Large intestine (tissue), 3 donors: ENCODE measurements around the gene USP48. TPM values are rescaled to one million over a fixed set of nuclear protein-coding genes. Genes with fewer than 3 reads are reported as not detected.
"Not testable (repeated sequence)": the region's sequence is repeated elsewhere in the genome, so short reads cannot be mapped to it uniquely, and the experiment has no call there.

Experiments used
- DNase-seq, 2 donors: peaks; one replicate each; pipeline versions ENCODE4 v3.0.0 to v3.0.0-alpha.2; 2013
- H3K27ac ChIP-seq: one replicate; pipeline ENCODE4 v1.5.1; 2013; ENCODE audit warnings: low read length
- H3K27me3 ChIP-seq: 2 replicates; pipeline ENCODE4 v1.6.1; 2013; ENCODE audit warnings: low read length; ENCODE audit not compliant: control insufficient read depth, insufficient read depth
- H3K36me3 ChIP-seq: 2 replicates; pipeline ENCODE4 v1.6.1; 2013; ENCODE audit warnings: low read length; ENCODE audit not compliant: control insufficient read depth, insufficient read depth
- H3K4me1 ChIP-seq: one replicate; pipeline ENCODE4 v1.6.1; 2013; ENCODE audit warnings: low read length; ENCODE audit not compliant: control insufficient read depth, insufficient read depth
- H3K4me3 ChIP-seq: one replicate; pipeline ENCODE4 v1.5.1; 2013; ENCODE audit warnings: low read length
- H3K9me3 ChIP-seq: one replicate; pipeline ENCODE4 v1.6.1; 2013; ENCODE audit warnings: mild to moderate bottlenecking, low read depth, low read length, moderate library complexity; ENCODE audit not compliant: control insufficient read depth
- WGBS: methylation state at CpG from one replicate; pipeline ENCODE4 v1.1.5; 2013; ENCODE audit warnings: low lambda C conversion rate; ENCODE audit not compliant: insufficient coverage; 5-methylcytosine and 5-hydroxymethylcytosine counted together
- polyA plus RNA-seq: library from polyadenylated mRNA; unstranded; fragments of 120-200 nt; gene quantifications from one replicate; pipeline ENCODE4 v1.2.1, GENCODE V29; 2013

USP48 gene
- polyA plus RNA-seq, 1 donor: 43.3 TPM

- peaks cover 4% of the 10 kb centered on the region for H3K9me3 ChIP-seq
These were observed 7.4 kb downstream of the USP48 start for GRCh38 chr1:21775550-21775914.

GRCh38 chr1:21774835-21775549 lies 8.0 kb downstream of the USP48 start:
- no CpG with 5 or more reads among the region's 15 CpGs for WGBS
- no peak for DNase-seq
- Histone ChIP-seq H3K36me3 (peaks cover 2% of the 10 kb centered on the region), H3K27ac (no peak overlapping the region), H3K9me3 (peaks cover 4% of the 10 kb centered on the region), H3K27me3 (no peaks in the 10 kb centered on the region), H3K4me3 (no peak overlapping the region), H3K4me1 (no peaks in the 10 kb centered on the region)

More at GRCh38 chr1:21775550-21775914, 7.4 kb downstream of the USP48 start:
- WGBS: 88% methylated on average over 1 of the region's 2 CpGs
- Histone ChIP-seq H3K27ac (no peak overlapping the region), H3K4me1 (no peaks in the 10 kb centered on the region), H3K27me3 (no peaks in the 10 kb centered on the region), H3K4me3 (no peak overlapping the region), H3K36me3 (peaks cover 2% of the 10 kb centered on the region)
- DNase-seq: no peak

GRCh38 chr1:21773585-21773984 lies 9.4 kb downstream of the USP48 start:
- no CpG with 5 or more reads among the region's 3 CpGs for WGBS

GRCh38 chr1:21771672-21772071 lies 11.3 kb downstream of the USP48 start:
- H3K9me3 ChIP-seq, DNase-seq, H3K4me3 ChIP-seq, H3K4me1 ChIP-seq, H3K27ac ChIP-seq, H3K36me3 ChIP-seq, H3K27me3 ChIP-seq: not testable (repeated sequence)
- WGBS: no CpG with 5 or more reads among the region's 10 CpGs

More at GRCh38 chr1:21773585-21773984, 9.4 kb downstream of the USP48 start:
- no peak overlapping the region for H3K27ac ChIP-seq
- no peaks in the 10 kb centered on the region for H3K4me1 ChIP-seq
- peaks cover 4% of the 10 kb centered on the region for H3K9me3 ChIP-seq
- H3K4me3 ChIP-seq: no peak overlapping the region
- DNase-seq: no peak
- H3K36me3 ChIP-seq: peaks cover 4% of the 10 kb centered on the region
- no peaks in the 10 kb centered on the region for H3K27me3 ChIP-seq

- H3K4me3 ChIP-seq, H3K27ac ChIP-seq, H3K4me1 ChIP-seq, DNase-seq, H3K36me3 ChIP-seq, H3K27me3 ChIP-seq, H3K9me3 ChIP-seq: not testable (repeated sequence)
- WGBS: no CpG with 5 or more reads among the region's 9 CpGs
These were observed 12.3 kb downstream of the USP48 start for GRCh38 chr1:21770602-21771001.

- WGBS: no CpG with 5 or more reads among the region's 2 CpGs
These were observed 12.7 kb downstream of the USP48 start for GRCh38 chr1:21770201-21770600.

GRCh38 chr1:21767106-21767505 lies 15.8 kb downstream of the USP48 start:
- H3K4me1 ChIP-seq, DNase-seq: not testable (repeated sequence)
- 100% methylated on average over 1 of the region's 8 CpGs for WGBS

More at GRCh38 chr1:21770201-21770600, 12.7 kb downstream of the USP48 start:
- H3K4me3 ChIP-seq: no peak overlapping the region
- H3K36me3 ChIP-seq: peaks cover 2% of the 10 kb centered on the region
- no peak overlapping the region for H3K27ac ChIP-seq
- no peaks in the 10 kb centered on the region for H3K27me3 ChIP-seq
- H3K9me3 ChIP-seq: no peaks in the 10 kb centered on the region
- no peak for DNase-seq
- H3K4me1 ChIP-seq: no peaks in the 10 kb centered on the region

GRCh38 chr1:21766210-21766609 lies 16.7 kb downstream of the USP48 start:
- Histone ChIP-seq H3K4me3 (no peak overlapping the region), H3K4me1 (no peaks in the 10 kb centered on the region)

More at GRCh38 chr1:21767106-21767505, 15.8 kb downstream of the USP48 start:
- not testable (repeated sequence) for H3K27me3 ChIP-seq, H3K9me3 ChIP-seq, H3K4me3 ChIP-seq, H3K36me3 ChIP-seq, H3K27ac ChIP-seq

GRCh38 chr1:21764615-21765423 lies 18.1 kb downstream of the USP48 start:
- H3K27ac ChIP-seq: no peak overlapping the region
- no peaks in the 10 kb centered on the region for H3K4me1 ChIP-seq
- H3K9me3 ChIP-seq: no peaks in the 10 kb centered on the region
- WGBS: no CpG with 5 or more reads among the region's 13 CpGs
- peaks cover 2% of the 10 kb centered on the region for H3K36me3 ChIP-seq
- H3K4me3 ChIP-seq: no peak overlapping the region
- no peak for DNase-seq
- H3K27me3 ChIP-seq: no peaks in the 10 kb centered on the region

More at GRCh38 chr1:21766210-21766609, 16.7 kb downstream of the USP48 start:
- no peak for DNase-seq
- H3K27me3 ChIP-seq: no peaks in the 10 kb centered on the region
- peaks cover 2% of the 10 kb centered on the region for H3K36me3 ChIP-seq
- no peak overlapping the region for H3K27ac ChIP-seq
- H3K9me3 ChIP-seq: no peaks in the 10 kb centered on the region
- no CpG with 5 or more reads among the region's 4 CpGs for WGBS

GRCh38 chr1:21763694-21764419 lies 19.1 kb downstream of the USP48 start:
- 83% methylated on average over 1 of the region's 7 CpGs for WGBS
- Histone ChIP-seq H3K4me1 (no peaks in the 10 kb centered on the region), H3K27ac (no peak overlapping the region), H3K36me3 (no peaks in the 10 kb centered on the region), H3K4me3 (no peak overlapping the region), H3K27me3 (no peaks in the 10 kb centered on the region), H3K9me3 (no peaks in the 10 kb centered on the region)
- no peak for DNase-seq
